GM10248 (cell line): ENCODE measurements around the gene CSF1.
"Not testable (repeated sequence)": the region's sequence is repeated elsewhere in the genome, so short reads cannot be mapped to it uniquely, and the experiment has no call there.

Source experiments
- CTCF ChIA-PET: fragments of 300-600 bp; sonication (Branson Sonifier 250); formaldehyde crosslinking; extraction: SDS; loops from one replicate; lab custom pipeline; 2021; ENCODE audit warnings: antibody characterized with exemption; lab: Yijun Ruan, JAX
- POLR2A ChIA-PET: fragments of 350-650 bp; sonication (Branson Sonifier 250); formaldehyde crosslinking; extraction: SDS; loops from one replicate; lab custom pipeline; 2020; ENCODE audit warnings: antibody characterized with exemption; lab: Yijun Ruan, JAX
- DNase-seq: peaks from one replicate; pipeline ENCODE4 v3.0.0; 2012; ENCODE audit errors: extremely low spot score
- TF ChIP-seq, protein P1 (sequence below): IDR thresholded peaks from 2 replicates; pipeline ENCODE4 v1.5.1; 2012; ENCODE audit warnings: mild to moderate bottlenecking, low read depth; ENCODE audit errors: extremely low read depth, missing control alignments, control extremely low read depth

CSF1 gene

DNA sequence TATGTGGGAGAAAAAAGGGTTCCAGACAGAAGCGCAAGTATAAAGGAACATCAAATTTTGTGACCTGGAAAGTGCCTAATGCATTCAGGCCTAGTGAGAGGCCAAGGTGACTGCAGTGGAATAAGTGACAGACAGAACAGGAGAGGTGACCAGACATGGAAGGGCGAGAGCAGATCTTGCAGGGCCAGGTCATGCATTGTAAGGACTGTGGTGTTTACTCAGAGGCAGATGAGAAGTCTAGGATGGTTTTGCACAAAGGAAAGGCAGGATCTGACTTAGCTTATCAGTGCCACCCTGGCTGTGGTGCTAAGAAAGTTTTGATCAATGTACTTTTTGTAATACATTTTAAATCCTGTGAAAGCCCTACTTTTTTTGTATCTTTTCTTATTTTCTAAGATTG is 39.9 kb downstream of the CSF1 start:
- TF ChIP-seq, protein P1, sequence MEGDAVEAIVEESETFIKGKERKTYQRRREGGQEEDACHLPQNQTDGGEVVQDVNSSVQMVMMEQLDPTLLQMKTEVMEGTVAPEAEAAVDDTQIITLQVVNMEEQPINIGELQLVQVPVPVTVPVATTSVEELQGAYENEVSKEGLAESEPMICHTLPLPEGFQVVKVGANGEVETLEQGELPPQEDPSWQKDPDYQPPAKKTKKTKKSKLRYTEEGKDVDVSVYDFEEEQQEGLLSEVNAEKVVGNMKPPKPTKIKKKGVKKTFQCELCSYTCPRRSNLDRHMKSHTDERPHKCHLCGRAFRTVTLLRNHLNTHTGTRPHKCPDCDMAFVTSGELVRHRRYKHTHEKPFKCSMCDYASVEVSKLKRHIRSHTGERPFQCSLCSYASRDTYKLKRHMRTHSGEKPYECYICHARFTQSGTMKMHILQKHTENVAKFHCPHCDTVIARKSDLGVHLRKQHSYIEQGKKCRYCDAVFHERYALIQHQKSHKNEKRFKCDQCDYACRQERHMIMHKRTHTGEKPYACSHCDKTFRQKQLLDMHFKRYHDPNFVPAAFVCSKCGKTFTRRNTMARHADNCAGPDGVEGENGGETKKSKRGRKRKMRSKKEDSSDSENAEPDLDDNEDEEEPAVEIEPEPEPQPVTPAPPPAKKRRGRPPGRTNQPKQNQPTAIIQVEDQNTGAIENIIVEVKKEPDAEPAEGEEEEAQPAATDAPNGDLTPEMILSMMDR, result no peak
- DNase-seq, result no peak
- POLR2A ChIA-PET, result no interaction called here
- CTCF ChIA-PET, result interaction anchor here (2.8 kb wide), 1 partner anchor 34 kb away, joined by 10 read pairs; the partner anchor contains the start of gene AHCYL1

DNA sequence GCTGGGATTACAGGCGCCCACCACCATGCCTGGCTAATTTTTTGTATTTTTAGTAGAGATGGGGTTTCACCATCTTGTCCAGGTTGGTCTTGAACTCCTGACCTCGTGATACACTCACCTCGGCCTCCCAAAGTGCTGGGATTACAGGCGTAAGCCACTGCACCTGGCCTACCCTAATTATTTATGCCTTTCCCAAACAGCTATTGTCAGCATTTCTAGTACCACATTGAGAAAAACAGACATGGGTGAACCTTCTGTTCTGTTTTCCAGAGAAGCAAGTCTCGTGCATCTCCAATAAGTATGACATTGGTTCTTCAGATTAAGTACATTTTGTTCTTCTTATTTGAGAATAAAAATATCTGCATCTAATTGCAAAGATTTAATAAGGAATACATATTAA is 40.9 kb downstream of the CSF1 start:
- DNase-seq, POLR2A ChIA-PET: not testable (repeated sequence)
- CTCF ChIA-PET, result interaction anchor here (1.2 to 2.8 kb wide), 3 partner anchors 9 to 33 kb away, joined by 4 to 10 read pairs (median 4); partner anchors contain the start of gene AHCYL1

DNA sequence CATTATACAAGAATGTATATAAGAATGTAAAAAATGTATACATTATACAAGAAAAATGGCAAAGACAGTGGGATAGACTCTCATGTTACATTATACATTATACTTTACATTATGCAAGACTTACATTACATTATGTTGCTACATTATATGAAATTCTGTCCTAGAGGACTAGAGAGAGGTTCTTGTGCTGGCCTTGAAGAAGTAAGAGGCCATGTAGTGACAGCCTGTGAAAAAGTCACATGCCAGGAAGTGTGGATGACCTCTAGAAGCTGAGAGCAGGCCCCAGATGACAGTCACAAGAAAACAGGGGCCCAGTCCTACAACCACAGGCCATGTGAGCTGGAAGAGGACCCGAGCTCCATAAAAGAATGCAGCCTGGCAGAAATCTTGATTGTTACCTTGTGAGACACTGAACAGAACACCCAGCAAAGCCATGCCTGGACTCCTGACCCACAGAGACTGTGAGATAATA is 43.4 kb downstream of the CSF1 start:
- CTCF ChIA-PET, result interaction anchor here (1.0 to 2.2 kb wide), 4 partner anchors 9 to 26 kb away, joined by 3 to 6 read pairs (median 4); no protein-coding TSS in a partner anchor
- TF ChIP-seq, protein P1, result no peak
- POLR2A ChIA-PET, result no interaction called here
- DNase-seq, result no peak

DNA sequence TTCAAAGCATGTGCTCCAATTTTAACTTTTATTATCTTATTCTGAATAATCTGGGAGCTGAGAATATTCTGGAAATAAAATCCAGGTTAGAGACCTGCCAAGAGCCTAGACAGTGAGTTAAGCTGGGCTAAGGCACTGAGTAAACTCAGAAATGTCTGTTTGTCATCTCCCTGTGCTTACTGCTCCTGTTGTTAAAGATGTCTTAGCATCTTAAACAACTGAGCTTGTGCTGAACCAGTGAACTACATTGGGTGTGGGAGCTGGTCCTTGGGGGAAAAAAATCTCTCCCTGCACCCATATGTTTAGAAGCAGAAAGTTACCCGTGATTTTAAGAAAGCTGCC is 49.0 kb downstream of the CSF1 start:
- TF ChIP-seq, protein P1, result no peak
- CTCF ChIA-PET, result interaction anchor here (0.7 to 3.1 kb wide), 8 partner anchors 14 to 319 kb away, joined by 3 to 15 read pairs (median 4); partner anchors contain the start of gene AHCYL1
- POLR2A ChIA-PET, result no interaction called here
- DNase-seq, result no peak

DNA sequence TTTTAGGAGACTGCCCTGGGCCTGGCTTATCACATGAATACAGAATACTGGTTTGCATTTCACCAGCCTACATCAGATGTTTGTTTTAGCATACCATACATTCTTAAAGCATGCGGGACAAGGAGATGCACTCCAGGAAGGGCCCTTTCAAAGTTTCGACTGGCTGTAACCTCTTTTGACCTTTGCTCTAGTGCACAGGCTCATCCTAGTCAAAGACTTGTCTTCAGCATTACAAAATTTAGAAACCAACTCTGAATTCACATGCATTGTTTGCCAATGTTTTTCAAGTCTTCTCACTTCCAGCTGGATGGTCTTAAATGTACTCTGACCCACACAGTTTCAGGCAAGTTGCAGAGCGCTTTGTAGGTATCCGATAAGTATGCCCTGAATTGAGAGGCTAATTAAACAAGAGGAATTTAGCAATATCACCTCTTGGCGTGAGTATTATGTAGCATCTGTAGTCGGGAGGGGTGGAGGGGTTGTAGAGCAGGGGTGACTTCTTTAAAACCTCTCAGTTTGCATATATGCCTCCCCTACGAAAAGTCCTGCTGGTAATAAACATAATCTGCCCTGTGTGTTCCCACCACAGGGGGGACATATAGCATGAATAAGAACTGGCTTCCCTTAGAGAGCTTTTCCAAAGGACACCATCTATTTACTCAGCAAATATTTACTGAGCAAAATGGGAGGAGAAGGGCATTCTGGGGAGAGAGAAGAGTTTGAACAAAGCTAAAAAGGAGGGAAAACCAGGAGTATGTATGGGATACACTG is 49.5 kb downstream of the CSF1 start:
- TF ChIP-seq, protein P1, result no peak
- POLR2A ChIA-PET, result no interaction called here
- no peak for DNase-seq

DNA sequence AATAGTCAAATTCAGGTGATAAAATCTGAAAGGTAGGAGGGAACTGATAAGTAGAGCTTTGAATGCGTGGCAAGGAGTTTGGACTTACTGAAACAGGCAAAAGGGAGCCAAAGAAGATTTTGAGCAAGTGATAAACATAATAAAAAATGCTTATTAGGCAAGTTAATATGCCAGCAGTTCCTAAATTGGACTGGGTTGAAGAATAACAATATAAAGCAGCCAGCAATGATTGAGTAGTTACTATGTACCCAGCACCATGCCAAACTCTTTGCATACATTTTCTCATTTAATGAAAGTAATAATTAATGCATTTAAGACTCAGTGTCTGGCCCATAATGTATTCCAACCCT is 50.1 kb downstream of the CSF1 start:
- CTCF ChIA-PET, result interaction anchor here (1.1 to 3.1 kb wide), 9 partner anchors 9 to 320 kb away, joined by 3 to 15 read pairs (median 4); no protein-coding TSS in a partner anchor
- TF ChIP-seq, protein P1, result no peak
- no peak for DNase-seq
- POLR2A ChIA-PET, result no interaction called here

More for the DNA sequence above, 49.5 kb downstream of the CSF1 start:
- CTCF ChIA-PET, result interaction anchor here (0.7 to 3.1 kb wide), 11 partner anchors 9 to 320 kb away, joined by 3 to 15 read pairs (median 4); partner anchors contain the start of gene AHCYL1

DNA sequence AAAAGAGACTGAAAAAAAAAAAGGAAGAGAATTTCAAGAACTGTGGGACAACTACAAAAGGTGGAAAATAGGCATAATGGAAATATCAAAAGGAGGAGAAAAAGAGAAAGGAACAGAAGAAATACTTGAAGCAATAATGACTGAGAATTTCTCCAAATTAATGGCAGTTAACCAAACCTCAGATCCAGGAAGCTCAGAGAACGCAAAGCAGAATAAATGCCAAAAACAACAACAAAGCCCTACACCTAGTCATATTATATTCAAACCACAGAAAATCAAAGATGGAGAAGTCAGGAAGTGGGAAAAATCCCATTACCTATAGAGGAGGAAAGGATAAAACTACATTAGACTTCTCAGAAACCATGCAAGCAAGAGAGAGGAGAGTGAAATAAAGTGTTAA is 53.2 kb downstream of the CSF1 start:
- TF ChIP-seq, protein P1, result no peak
- CTCF ChIA-PET, result interaction anchor here (3.1 kb wide), 1 partner anchor 20 kb away, joined by 11 read pairs; the partner anchor contains the start of gene AHCYL1
- DNase-seq, result no peak
- POLR2A ChIA-PET, result no interaction called here
